SK-N-SH treated with all-trans-retinoic acid at 6 μM for 48 hours (cell line): ENCODE measurements around the gene HDAC5.

Experiments
- ATAC-seq: fragments of 200-7000 bp; cut with Tn5 transposase; 3 replicates; pipeline ENCODE4 v1.9.1; 2020; ENCODE audit warnings: mild to moderate bottlenecking, moderate library complexity
- ARNTL ChIP-seq: fragments of 450-650 bp; formaldehyde crosslinking; IDR thresholded peaks from 2 replicates; pipeline ENCODE4 v1.5.0; 2020; ENCODE audit warnings: low read depth, mild to moderate bottlenecking, moderate library complexity, borderline replicate concordance
- BACH2 ChIP-seq: fragments of 250-450 bp; sonication (Bioruptor Pico); IDR thresholded peaks from 2 replicates; pipeline ENCODE4 v1.9.0; 2021; ENCODE audit warnings: mild to moderate bottlenecking, borderline replicate concordance
- CREB5 ChIP-seq: fragments of 250-450 bp; sonication (Bioruptor Pico); IDR thresholded peaks from 2 replicates; pipeline ENCODE4 v1.5.1; 2020; ENCODE audit warnings: low read depth, mild to moderate bottlenecking, moderate library complexity
- CSDC2 ChIP-seq: fragments of 250-450 bp; sonication (Bioruptor Pico); IDR thresholded peaks from 2 replicates; pipeline ENCODE4 v1.5.0; 2020; ENCODE audit warnings: mild to moderate bottlenecking, moderate library complexity
- CSRNP3 ChIP-seq: fragments of 250-450 bp; sonication (Bioruptor Pico); IDR thresholded peaks from 2 replicates; pipeline ENCODE4 v1.5.1; 2021; ENCODE audit warnings: mild to moderate bottlenecking, moderate library complexity
- ESRRG ChIP-seq: fragments of 250-450 bp; sonication (Bioruptor Pico); IDR thresholded peaks from 2 replicates; pipeline ENCODE4 v1.6.1; 2021; ENCODE audit warnings: mild to moderate bottlenecking
- GLIS3 ChIP-seq: fragments of 250-450 bp; sonication (Bioruptor Pico); IDR thresholded peaks from 2 replicates; pipeline ENCODE4 v1.5.0; 2020; ENCODE audit warnings: mild to moderate bottlenecking, moderate library complexity
- ISL1 ChIP-seq: fragments of 250-450 bp; sonication (Bioruptor Pico); IDR thresholded peaks from 2 replicates; pipeline ENCODE4 v2.1.2; 2022; ENCODE audit warnings: mild to moderate bottlenecking, moderate library complexity
- OSR1 ChIP-seq: fragments of 250-450 bp; sonication (Bioruptor Pico); IDR thresholded peaks from 2 replicates; pipeline ENCODE4 v1.8.0; 2022; ENCODE audit warnings: moderate library complexity, mild to moderate bottlenecking, inconsistent platforms
- PATZ1 ChIP-seq: fragments of 250-450 bp; sonication (Bioruptor Pico); IDR thresholded peaks from 2 replicates; pipeline ENCODE4 v1.8.0; 2020; ENCODE audit warnings: mild to moderate bottlenecking, moderate library complexity, borderline replicate concordance
- POU6F1 ChIP-seq: fragments of 250-450 bp; sonication (Bioruptor Pico); IDR thresholded peaks from 2 replicates; pipeline ENCODE4 v1.8.0; 2021; ENCODE audit warnings: low read depth, mild to moderate bottlenecking, moderate library complexity, borderline replicate concordance
- PPARA ChIP-seq: fragments of 250-450 bp; sonication (Bioruptor Pico); IDR thresholded peaks from 2 replicates; pipeline ENCODE4 v1.5.0; 2020; ENCODE audit warnings: mild to moderate bottlenecking, borderline replicate concordance
- SNAI2 ChIP-seq: fragments of 250-450 bp; sonication (Bioruptor Pico); IDR thresholded peaks from 2 replicates; pipeline ENCODE4 v1.5.0; 2020; ENCODE audit warnings: mild to moderate bottlenecking, moderate library complexity
- TCF4 ChIP-seq: fragments of 250-450 bp; sonication (Bioruptor Pico); IDR thresholded peaks from 2 replicates; pipeline ENCODE4 v1.8.0; 2021; ENCODE audit warnings: mild to moderate bottlenecking, moderate library complexity, borderline replicate concordance
- TOX ChIP-seq: fragments of 250-450 bp; sonication (Bioruptor Pico); IDR thresholded peaks from 2 replicates; pipeline ENCODE4 v1.8.0; 2021; ENCODE audit warnings: mild to moderate bottlenecking, moderate library complexity, borderline replicate concordance
- TSHZ2 ChIP-seq: fragments of 250-450 bp; sonication (Bioruptor Pico); IDR thresholded peaks from 2 replicates; pipeline ENCODE4 v1.5.0; 2020; ENCODE audit warnings: mild to moderate bottlenecking, moderate library complexity
- ZC3H10 ChIP-seq: fragments of 250-450 bp; sonication (Bioruptor Pico); IDR thresholded peaks from 2 replicates; pipeline ENCODE4 v1.5.1; 2021; ENCODE audit warnings: mild to moderate bottlenecking, moderate library complexity
- ZFP3 ChIP-seq: fragments of 250-450 bp; sonication (Bioruptor Pico); IDR thresholded peaks from 2 replicates; pipeline ENCODE4 v1.5.0; 2020; ENCODE audit warnings: mild to moderate bottlenecking, moderate library complexity
- ZFP30 ChIP-seq: fragments of 450-650 bp; formaldehyde crosslinking; IDR thresholded peaks from 2 replicates; pipeline ENCODE4 v1.5.0; 2022; ENCODE audit warnings: mild to moderate bottlenecking, moderate library complexity
- ZNF565 ChIP-seq: fragments of 450-650 bp; formaldehyde crosslinking; conservative IDR thresholded peaks from 2 replicates; pipeline ENCODE4 v1.5.0; 2020; ENCODE audit warnings: low read depth, mild to moderate bottlenecking, moderate library complexity
- ZNF70 ChIP-seq: fragments of 450-650 bp; formaldehyde crosslinking; IDR thresholded peaks from 2 replicates; pipeline ENCODE4 v1.5.0; 2020; ENCODE audit warnings: mild to moderate bottlenecking, moderate library complexity
- ZNF8 ChIP-seq: fragments of 450-650 bp; formaldehyde crosslinking; IDR thresholded peaks from 2 replicates; pipeline ENCODE4 v1.5.0; 2020; ENCODE audit warnings: mild to moderate bottlenecking, moderate library complexity

The HDAC5 gene

GRCh38 chr17:44076716-44077594 is 46.5 kb downstream of the HDAC5 start (continued):
- TF ChIP-seq CSRNP3 (CRISPR knock-in tag) (no peak), BACH2 (CRISPR knock-in tag) (no peak), ZNF70 (no peak), ZNF565 (CRISPR knock-in tag) (no peak)
- TF ChIP-seq, all 23 proteins: peak for 0

- ATAC-seq: no peak
- TF ChIP-seq CSDC2 (CRISPR knock-in tag): no peak
- TF ChIP-seq CREB5 (CRISPR knock-in tag): no peak
- TF ChIP-seq TOX (CRISPR knock-in tag): no peak
- TF ChIP-seq TCF4: no peak
- no peak for TF ChIP-seq ZNF8 (CRISPR knock-in tag)
- TF ChIP-seq CSRNP3 (CRISPR knock-in tag): no peak
- TF ChIP-seq ARNTL: no peak
- no peak for TF ChIP-seq ESRRG (CRISPR knock-in tag)
- TF ChIP-seq ISL1 (CRISPR knock-in tag): no peak
- no peak for TF ChIP-seq SNAI2
These were observed 47.7 kb downstream of the HDAC5 start for GRCh38 chr17:44075598-44076293.

GRCh38 chr17:44074911-44075285 is 48.5 kb downstream of the HDAC5 start:
- TF ChIP-seq PPARA (CRISPR knock-in tag) (no peak), TSHZ2 (CRISPR knock-in tag) (no peak), ZC3H10 (CRISPR knock-in tag) (no peak), GLIS3 (CRISPR knock-in tag) (no peak), CSRNP3 (CRISPR knock-in tag) (no peak), TOX (CRISPR knock-in tag) (no peak), CREB5 (CRISPR knock-in tag) (no peak), ZFP30 (CRISPR knock-in tag) (no peak), PATZ1 (CRISPR knock-in tag) (no peak), ZNF565 (CRISPR knock-in tag) (no peak), OSR1 (CRISPR knock-in tag) (no peak), ZNF8 (CRISPR knock-in tag) (no peak), ZFP3 (no peak), POU6F1 (CRISPR knock-in tag) (no peak), CSDC2 (CRISPR knock-in tag) (no peak)

More at GRCh38 chr17:44074911-44075285, 48.5 kb downstream of the HDAC5 start:
- ATAC-seq: no peak
